A673 (cell line): ENCODE data around the gene AHSG.

Experiments used
- EZH2 ChIP-seq: fragments of 200-600 bp; sonication (generic); IDR thresholded peaks from 2 replicates; pipeline ENCODE4 v1.6.1; 2017; ENCODE audit warnings: borderline replicate concordance, low read depth, mild to moderate bottlenecking, mixed read lengths, antibody characterized with exemption, low read length; ENCODE audit not compliant: poor library complexity, severe bottlenecking
- TF ChIP-seq, protein P1 (sequence below): fragments of 300-800, 200-600 bp; sonication (generic); conservative IDR thresholded peaks from 2 replicates; pipeline ENCODE4 v1.5.1; 2017; ENCODE audit warnings: low read depth, mild to moderate bottlenecking, antibody characterized with exemption, low read length, moderate library complexity, mixed read lengths

DNA sequence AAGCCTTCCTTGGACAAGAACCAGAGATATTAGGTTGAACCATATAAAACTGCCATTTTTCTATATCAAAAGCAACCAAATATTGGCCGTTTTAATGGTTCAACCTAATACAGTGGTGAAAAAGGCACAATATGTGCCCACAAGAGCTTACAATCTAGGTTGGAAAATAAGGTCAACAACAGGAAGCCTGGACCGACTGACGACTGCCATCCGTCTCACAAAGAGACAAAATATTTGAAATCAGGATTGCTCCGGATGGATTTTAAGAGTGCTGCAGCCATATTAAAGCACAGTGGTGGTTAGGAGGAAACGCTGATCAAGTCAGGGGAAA, 1.4 kb downstream of the AHSG start:
- TF ChIP-seq EZH2, result no peak
- TF ChIP-seq, protein P1, sequence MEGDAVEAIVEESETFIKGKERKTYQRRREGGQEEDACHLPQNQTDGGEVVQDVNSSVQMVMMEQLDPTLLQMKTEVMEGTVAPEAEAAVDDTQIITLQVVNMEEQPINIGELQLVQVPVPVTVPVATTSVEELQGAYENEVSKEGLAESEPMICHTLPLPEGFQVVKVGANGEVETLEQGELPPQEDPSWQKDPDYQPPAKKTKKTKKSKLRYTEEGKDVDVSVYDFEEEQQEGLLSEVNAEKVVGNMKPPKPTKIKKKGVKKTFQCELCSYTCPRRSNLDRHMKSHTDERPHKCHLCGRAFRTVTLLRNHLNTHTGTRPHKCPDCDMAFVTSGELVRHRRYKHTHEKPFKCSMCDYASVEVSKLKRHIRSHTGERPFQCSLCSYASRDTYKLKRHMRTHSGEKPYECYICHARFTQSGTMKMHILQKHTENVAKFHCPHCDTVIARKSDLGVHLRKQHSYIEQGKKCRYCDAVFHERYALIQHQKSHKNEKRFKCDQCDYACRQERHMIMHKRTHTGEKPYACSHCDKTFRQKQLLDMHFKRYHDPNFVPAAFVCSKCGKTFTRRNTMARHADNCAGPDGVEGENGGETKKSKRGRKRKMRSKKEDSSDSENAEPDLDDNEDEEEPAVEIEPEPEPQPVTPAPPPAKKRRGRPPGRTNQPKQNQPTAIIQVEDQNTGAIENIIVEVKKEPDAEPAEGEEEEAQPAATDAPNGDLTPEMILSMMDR, result no peak
